HepG2 (cell line): Measurements from ENCODE around the gene BTBD19. TPM values are rescaled to one million over a fixed set of nuclear protein-coding genes. Genes with fewer than 3 reads are reported as not detected.

Experiments
- AGO2 ChIP-seq: fragments of 200-400 bp; formaldehyde crosslinking; optimal IDR thresholded peaks from 2 replicates; pipeline ENCODE3; 2017; ENCODE audit warnings: mild to moderate bottlenecking, low read depth, low read length, moderate library complexity
- ARID3A ChIP-seq: IDR thresholded peaks from 2 replicates; pipeline ENCODE4 v1.6.1; 2012; ENCODE audit warnings: low read depth, low read length, improper control_type of control experiment
- BORCS8-MEF2B ChIP-seq: sonication (generic); formaldehyde crosslinking; IDR thresholded peaks from 2 replicates; pipeline ENCODE4 v1.8.0; 2022; ENCODE audit warnings: mild to moderate bottlenecking, missing genetic modification reagents
- CC2D1A ChIP-seq: sonication (generic); formaldehyde crosslinking; IDR thresholded peaks from 2 replicates; pipeline ENCODE4 v1.8.1; 2023; ENCODE audit warnings: mild to moderate bottlenecking, missing genetic modification reagents
- CREBL2 ChIP-seq: sonication (generic); formaldehyde crosslinking; IDR thresholded peaks from 2 replicates; pipeline ENCODE4 v1.8.1; 2023; ENCODE audit warnings: missing genetic modification reagents, mild to moderate bottlenecking, borderline replicate concordance
- FIP1L1 ChIP-seq: fragments of 200-400 bp; formaldehyde crosslinking; IDR thresholded peaks from 2 replicates; pipeline ENCODE4 v1.6.1; 2018; ENCODE audit warnings: low read depth, mild to moderate bottlenecking, low read length, moderate library complexity, borderline replicate concordance; ENCODE audit not compliant: insufficient read depth
- FOXA1 ChIP-seq, 2 experiments: fragments of 450-650 bp in 1 of 2; sonication (generic) in 1 of 2; formaldehyde crosslinking in 1 of 2; IDR thresholded peaks; 2 replicates each; pipeline versions ENCODE4 v1.4.0 to v1.6.1; 2016 to 2020; ENCODE audit warnings: missing genetic modification reagents in 1 of 2
- LCORL ChIP-seq, 2 experiments: fragments of 450-650 bp in 1 of 2; sonication (generic) in 1 of 2; formaldehyde crosslinking in 1 of 2; IDR thresholded peaks; 2 replicates each; pipeline versions ENCODE4 v1.5.0 to v1.6.1; 2017 to 2020; ENCODE audit warnings: antibody characterized with exemption in 1 of 2, missing genetic modification reagents in 1 of 2
- SMAD3 ChIP-seq: sonication (generic); formaldehyde crosslinking; IDR thresholded peaks from 2 replicates; pipeline ENCODE4 v1.4.0; 2020; ENCODE audit warnings: missing genetic modification reagents
- SP140L ChIP-seq: sonication (generic); formaldehyde crosslinking; IDR thresholded peaks from 2 replicates; pipeline ENCODE4 v1.4.0; 2020; ENCODE audit warnings: missing genetic modification reagents, borderline replicate concordance
- ZFYVE20 ChIP-seq: sonication (generic); formaldehyde crosslinking; IDR thresholded peaks from 2 replicates; pipeline ENCODE4 v1.8.0; 2023; ENCODE audit warnings: low read depth, mild to moderate bottlenecking, moderate library complexity, missing genetic modification reagents, borderline replicate concordance
- ZNF3 ChIP-seq: IDR thresholded peaks from 2 replicates; pipeline ENCODE4 v1.7.0; 2017; ENCODE audit warnings: inconsistent platforms
- ZNF337 ChIP-seq: sonication (generic); formaldehyde crosslinking; IDR thresholded peaks from 2 replicates; pipeline ENCODE4 v1.5.1; 2020; ENCODE audit warnings: missing genetic modification reagents, low read depth, mild to moderate bottlenecking, borderline replicate concordance
- ZSCAN22 ChIP-seq: sonication (generic); formaldehyde crosslinking; IDR thresholded peaks from 2 replicates; pipeline ENCODE4 v1.4.0; 2020; ENCODE audit warnings: mild to moderate bottlenecking, missing genetic modification reagents
- polyA plus RNA-seq, 8 experiments: library from polyadenylated mRNA; depleted of rRNA in 3 of 8; stranded (reverse) in 7 of 8; unstranded in 1 of 8; fragments of >200 nt; fragmentation: Illumina TruSeq in 4 of 8; extraction: Trizol in 4 of 8; gene quantifications; 2 replicates each; pipeline versions ENCODE4 v1.2.1 to v1.2.3, GENCODE V29; 2011 to 2016; ENCODE audit warnings: low read depth in 4 of 8, missing spikeins in 1 of 8, mixed read lengths in 1 of 8; ENCODE audit not compliant: insufficient read depth in 1 of 8
- total RNA-seq, 5 experiments: library from RNA; depleted of rRNA; stranded (reverse); fragments of >200 nt; fragmentation: Illumina TruSeq; extraction: Trizol; gene quantifications; 2 replicates each; pipeline ENCODE4 v1.2.3, GENCODE V29; 2016; ENCODE audit warnings: low read depth in 1 of 5
- TF ChIP-seq, protein P1 (sequence below): sonication (generic); formaldehyde crosslinking; IDR thresholded peaks from 2 replicates; pipeline ENCODE4 v1.4.0; 2020; ENCODE audit warnings: mild to moderate bottlenecking, missing genetic modification reagents
- TF ChIP-seq, protein P2 (sequence below): sonication (generic); formaldehyde crosslinking; IDR thresholded peaks from 2 replicates; pipeline ENCODE4 v1.4.0; 2020; ENCODE audit warnings: missing genetic modification reagents, borderline replicate concordance
- TF ChIP-seq, protein P3 (sequence below): sonication (generic); formaldehyde crosslinking; IDR thresholded peaks from 2 replicates; pipeline ENCODE4 v1.4.0; 2020; ENCODE audit warnings: missing genetic modification reagents, borderline replicate concordance

The BTBD19 gene
- total and polyA plus RNA-seq, 2 of the 13 experiments (the other 11 are each of a cell fraction or from before 2014, with no cell fraction given) = 2.7 to 6.7 TPM

- TF ChIP-seq, protein P1, sequence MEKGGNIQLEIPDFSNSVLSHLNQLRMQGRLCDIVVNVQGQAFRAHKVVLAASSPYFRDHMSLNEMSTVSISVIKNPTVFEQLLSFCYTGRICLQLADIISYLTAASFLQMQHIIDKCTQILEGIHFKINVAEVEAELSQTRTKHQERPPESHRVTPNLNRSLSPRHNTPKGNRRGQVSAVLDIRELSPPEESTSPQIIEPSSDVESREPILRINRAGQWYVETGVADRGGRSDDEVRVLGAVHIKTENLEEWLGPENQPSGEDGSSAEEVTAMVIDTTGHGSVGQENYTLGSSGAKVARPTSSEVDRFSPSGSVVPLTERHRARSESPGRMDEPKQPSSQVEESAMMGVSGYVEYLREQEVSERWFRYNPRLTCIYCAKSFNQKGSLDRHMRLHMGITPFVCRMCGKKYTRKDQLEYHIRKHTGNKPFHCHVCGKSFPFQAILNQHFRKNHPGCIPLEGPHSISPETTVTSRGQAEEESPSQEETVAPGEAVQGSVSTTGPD (CRISPR knock-in tag) = no peak
- no peak for TF ChIP-seq SMAD3
- no peak for TF ChIP-seq LCORL (IDR thresholded peaks at IDR 0.05)
- TF ChIP-seq LCORL (CRISPR knock-in tag; IDR thresholded peaks at IDR 0.05) = peak; percentile 66
- TF ChIP-seq ARID3A = no peak
- no peak for TF ChIP-seq CREBL2 (CRISPR knock-in tag)
- peak; percentile 31; the same call in 1 of the 2 replicates for TF ChIP-seq ZNF3 (CRISPR knock-in tag)
- TF ChIP-seq, protein P2, sequence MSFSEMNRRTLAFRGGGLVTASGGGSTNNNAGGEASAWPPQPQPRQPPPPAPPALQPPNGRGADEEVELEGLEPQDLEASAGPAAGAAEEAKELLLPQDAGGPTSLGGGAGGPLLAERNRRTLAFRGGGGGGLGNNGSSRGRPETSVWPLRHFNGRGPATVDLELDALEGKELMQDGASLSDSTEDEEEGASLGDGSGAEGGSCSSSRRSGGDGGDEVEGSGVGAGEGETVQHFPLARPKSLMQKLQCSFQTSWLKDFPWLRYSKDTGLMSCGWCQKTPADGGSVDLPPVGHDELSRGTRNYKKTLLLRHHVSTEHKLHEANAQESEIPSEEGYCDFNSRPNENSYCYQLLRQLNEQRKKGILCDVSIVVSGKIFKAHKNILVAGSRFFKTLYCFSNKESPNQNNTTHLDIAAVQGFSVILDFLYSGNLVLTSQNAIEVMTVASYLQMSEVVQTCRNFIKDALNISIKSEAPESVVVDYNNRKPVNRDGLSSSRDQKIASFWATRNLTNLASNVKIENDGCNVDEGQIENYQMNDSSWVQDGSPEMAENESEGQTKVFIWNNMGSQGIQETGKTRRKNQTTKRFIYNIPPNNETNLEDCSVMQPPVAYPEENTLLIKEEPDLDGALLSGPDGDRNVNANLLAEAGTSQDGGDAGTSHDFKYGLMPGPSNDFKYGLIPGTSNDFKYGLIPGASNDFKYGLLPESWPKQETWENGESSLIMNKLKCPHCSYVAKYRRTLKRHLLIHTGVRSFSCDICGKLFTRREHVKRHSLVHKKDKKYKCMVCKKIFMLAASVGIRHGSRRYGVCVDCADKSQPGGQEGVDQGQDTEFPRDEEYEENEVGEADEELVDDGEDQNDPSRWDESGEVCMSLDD (CRISPR knock-in tag) = no peak
- no peak for TF ChIP-seq CC2D1A (CRISPR knock-in tag)
- no peak; the same call in 1 of the 2 replicates for TF ChIP-seq ZNF337
- no peak for TF ChIP-seq SP140L
- TF ChIP-seq ZFYVE20 (CRISPR knock-in tag) = no peak
- TF ChIP-seq BORCS8-MEF2B (CRISPR knock-in tag) = no peak
- TF ChIP-seq FOXA1 (IDR thresholded peaks at IDR 0.05) = no peak
- TF ChIP-seq FOXA1 (CRISPR knock-in tag; IDR thresholded peaks at IDR 0.05) = no peak
- TF ChIP-seq, protein P3, sequence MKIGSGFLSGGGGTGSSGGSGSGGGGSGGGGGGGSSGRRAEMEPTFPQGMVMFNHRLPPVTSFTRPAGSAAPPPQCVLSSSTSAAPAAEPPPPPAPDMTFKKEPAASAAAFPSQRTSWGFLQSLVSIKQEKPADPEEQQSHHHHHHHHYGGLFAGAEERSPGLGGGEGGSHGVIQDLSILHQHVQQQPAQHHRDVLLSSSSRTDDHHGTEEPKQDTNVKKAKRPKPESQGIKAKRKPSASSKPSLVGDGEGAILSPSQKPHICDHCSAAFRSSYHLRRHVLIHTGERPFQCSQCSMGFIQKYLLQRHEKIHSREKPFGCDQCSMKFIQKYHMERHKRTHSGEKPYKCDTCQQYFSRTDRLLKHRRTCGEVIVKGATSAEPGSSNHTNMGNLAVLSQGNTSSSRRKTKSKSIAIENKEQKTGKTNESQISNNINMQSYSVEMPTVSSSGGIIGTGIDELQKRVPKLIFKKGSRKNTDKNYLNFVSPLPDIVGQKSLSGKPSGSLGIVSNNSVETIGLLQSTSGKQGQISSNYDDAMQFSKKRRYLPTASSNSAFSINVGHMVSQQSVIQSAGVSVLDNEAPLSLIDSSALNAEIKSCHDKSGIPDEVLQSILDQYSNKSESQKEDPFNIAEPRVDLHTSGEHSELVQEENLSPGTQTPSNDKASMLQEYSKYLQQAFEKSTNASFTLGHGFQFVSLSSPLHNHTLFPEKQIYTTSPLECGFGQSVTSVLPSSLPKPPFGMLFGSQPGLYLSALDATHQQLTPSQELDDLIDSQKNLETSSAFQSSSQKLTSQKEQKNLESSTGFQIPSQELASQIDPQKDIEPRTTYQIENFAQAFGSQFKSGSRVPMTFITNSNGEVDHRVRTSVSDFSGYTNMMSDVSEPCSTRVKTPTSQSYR = peak; percentile 55; the same call in 1 of the 2 replicates
- TF ChIP-seq ZSCAN22 = no peak
- TF ChIP-seq AGO2 = no peak
- no peak for TF ChIP-seq FIP1L1
Observed at GRCh38 chr1:44808938-44809917, 905 bp downstream of the BTBD19 start (continued).
